Measurements from ENCODE around the gene TENM3. TPM values are rescaled to one million over a fixed set of nuclear protein-coding genes. Genes with fewer than 3 reads are reported as not detected.

The TENM3 gene
- total RNA-seq, 1 experiment from 2014 or later = 71.0 TPM

DNA sequence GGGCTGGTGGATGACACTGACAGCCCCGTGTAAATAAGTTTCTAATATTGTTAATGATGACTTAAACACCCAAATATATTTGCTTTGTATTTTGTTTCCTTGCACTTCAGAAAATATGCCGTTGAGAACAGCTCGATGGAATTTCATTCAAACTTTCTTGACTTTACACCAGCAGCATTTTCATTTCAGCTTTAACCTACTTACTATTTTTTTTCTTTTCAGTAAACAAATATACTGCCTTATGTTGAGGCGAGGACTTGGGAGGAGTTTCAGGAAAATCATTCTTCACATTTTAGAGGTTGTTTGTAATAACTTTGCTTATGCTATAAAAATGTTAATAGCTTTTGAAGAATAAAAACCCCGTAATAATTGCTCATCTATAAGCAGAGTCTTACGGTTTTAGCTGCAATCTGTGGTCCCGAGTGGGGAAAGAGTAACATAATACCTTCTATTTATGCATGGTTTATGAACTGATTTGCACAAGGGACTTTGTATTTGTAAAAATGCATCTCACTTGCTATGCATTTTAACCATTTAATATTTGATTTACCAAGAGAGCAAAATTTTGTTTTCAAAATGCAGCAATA, 14.1 kb upstream of the TENM3 start:
- POLR2A ChIA-PET = interaction anchor here (0.6 kb wide), 1 partner anchor 1586 kb away, joined by 4 read pairs; no protein-coding TSS in a partner anchor
- CTCF ChIA-PET = interaction anchor here (0.8 kb wide), 1 partner anchor 24 kb away, joined by 3 read pairs; no protein-coding TSS in a partner anchor
- H3K4me1 Mint-ChIP-seq = peaks cover 20% of the 10 kb centered on the region
- TF ChIP-seq ZNF317 (CRISPR knock-in tag; IDR thresholded peaks at IDR 0.05; ENCODE audit: borderline replicate concordance, low read depth) (no peak), ZNF416 (CRISPR knock-in tag; IDR thresholded peaks at IDR 0.05) (no peak), ESRRA (CRISPR knock-in tag; IDR thresholded peaks at IDR 0.05; ENCODE audit: borderline replicate concordance) (no peak), MYBL2 (CRISPR knock-in tag; IDR thresholded peaks at IDR 0.05) (no peak), NR3C1 (CRISPR knock-in tag; conservative IDR thresholded peaks at IDR 0.05; ENCODE audit: low read depth) (no peak), KAT7 (CRISPR knock-in tag; IDR thresholded peaks at IDR 0.05; ENCODE audit: borderline replicate concordance) (no peak), GABPB1 (CRISPR knock-in tag; IDR thresholded peaks at IDR 0.05) (no peak), JUN (CRISPR knock-in tag; IDR thresholded peaks at IDR 0.05) (no peak), TEAD4 (CRISPR knock-in tag; IDR thresholded peaks at IDR 0.05) (no peak), GRHL2 (CRISPR knock-in tag; IDR thresholded peaks at IDR 0.05; ENCODE audit: insufficient replicate concordance, severe bottlenecking) (no peak), NFE2L1 (CRISPR knock-in tag; IDR thresholded peaks at IDR 0.05) (no peak), NFYB (CRISPR knock-in tag; conservative IDR thresholded peaks at IDR 0.05; ENCODE audit: low read depth) (no peak), ZNF423 (CRISPR knock-in tag; IDR thresholded peaks at IDR 0.05) (no peak)
- TF ChIP-seq, protein P1, sequence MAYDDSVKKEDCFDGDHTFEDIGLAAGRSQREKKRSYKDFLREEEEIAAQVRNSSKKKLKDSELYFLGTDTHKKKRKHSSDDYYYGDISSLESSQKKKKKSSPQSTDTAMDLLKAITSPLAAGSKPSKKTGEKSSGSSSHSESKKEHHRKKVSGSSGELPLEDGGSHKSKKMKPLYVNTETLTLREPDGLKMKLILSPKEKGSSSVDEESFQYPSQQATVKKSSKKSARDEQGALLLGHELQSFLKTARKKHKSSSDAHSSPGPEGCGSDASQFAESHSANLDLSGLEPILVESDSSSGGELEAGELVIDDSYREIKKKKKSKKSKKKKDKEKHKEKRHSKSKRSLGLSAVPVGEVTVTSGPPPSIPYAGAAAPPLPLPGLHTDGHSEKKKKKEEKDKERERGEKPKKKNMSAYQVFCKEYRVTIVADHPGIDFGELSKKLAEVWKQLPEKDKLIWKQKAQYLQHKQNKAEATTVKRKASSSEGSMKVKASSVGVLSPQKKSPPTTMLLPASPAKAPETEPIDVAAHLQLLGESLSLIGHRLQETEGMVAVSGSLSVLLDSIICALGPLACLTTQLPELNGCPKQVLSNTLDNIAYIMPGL (CRISPR knock-in tag; IDR thresholded peaks at IDR 0.05) = no peak
- TF ChIP-seq, protein P2, sequence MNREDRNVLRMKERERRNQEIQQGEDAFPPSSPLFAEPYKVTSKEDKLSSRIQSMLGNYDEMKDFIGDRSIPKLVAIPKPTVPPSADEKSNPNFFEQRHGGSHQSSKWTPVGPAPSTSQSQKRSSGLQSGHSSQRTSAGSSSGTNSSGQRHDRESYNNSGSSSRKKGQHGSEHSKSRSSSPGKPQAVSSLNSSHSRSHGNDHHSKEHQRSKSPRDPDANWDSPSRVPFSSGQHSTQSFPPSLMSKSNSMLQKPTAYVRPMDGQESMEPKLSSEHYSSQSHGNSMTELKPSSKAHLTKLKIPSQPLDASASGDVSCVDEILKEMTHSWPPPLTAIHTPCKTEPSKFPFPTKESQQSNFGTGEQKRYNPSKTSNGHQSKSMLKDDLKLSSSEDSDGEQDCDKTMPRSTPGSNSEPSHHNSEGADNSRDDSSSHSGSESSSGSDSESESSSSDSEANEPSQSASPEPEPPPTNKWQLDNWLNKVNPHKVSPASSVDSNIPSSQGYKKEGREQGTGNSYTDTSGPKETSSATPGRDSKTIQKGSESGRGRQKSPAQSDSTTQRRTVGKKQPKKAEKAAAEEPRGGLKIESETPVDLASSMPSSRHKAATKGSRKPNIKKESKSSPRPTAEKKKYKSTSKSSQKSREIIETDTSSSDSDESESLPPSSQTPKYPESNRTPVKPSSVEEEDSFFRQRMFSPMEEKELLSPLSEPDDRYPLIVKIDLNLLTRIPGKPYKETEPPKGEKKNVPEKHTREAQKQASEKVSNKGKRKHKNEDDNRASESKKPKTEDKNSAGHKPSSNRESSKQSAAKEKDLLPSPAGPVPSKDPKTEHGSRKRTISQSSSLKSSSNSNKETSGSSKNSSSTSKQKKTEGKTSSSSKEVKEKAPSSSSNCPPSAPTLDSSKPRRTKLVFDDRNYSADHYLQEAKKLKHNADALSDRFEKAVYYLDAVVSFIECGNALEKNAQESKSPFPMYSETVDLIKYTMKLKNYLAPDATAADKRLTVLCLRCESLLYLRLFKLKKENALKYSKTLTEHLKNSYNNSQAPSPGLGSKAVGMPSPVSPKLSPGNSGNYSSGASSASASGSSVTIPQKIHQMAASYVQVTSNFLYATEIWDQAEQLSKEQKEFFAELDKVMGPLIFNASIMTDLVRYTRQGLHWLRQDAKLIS (CRISPR knock-in tag; IDR thresholded peaks at IDR 0.05; ENCODE audit: borderline replicate concordance) = no peak
- TF ChIP-seq, protein P3, sequence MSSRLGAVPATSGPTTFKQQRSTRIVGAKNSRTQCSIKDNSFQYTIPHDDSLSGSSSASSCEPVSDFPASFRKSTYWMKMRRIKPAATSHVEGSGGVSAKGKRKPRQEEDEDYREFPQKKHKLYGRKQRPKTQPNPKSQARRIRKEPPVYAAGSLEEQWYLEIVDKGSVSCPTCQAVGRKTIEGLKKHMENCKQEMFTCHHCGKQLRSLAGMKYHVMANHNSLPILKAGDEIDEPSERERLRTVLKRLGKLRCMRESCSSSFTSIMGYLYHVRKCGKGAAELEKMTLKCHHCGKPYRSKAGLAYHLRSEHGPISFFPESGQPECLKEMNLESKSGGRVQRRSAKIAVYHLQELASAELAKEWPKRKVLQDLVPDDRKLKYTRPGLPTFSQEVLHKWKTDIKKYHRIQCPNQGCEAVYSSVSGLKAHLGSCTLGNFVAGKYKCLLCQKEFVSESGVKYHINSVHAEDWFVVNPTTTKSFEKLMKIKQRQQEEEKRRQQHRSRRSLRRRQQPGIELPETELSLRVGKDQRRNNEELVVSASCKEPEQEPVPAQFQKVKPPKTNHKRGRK (CRISPR knock-in tag; IDR thresholded peaks at IDR 0.05; ENCODE audit: borderline replicate concordance) = no peak
- TF ChIP-seq, protein P4, sequence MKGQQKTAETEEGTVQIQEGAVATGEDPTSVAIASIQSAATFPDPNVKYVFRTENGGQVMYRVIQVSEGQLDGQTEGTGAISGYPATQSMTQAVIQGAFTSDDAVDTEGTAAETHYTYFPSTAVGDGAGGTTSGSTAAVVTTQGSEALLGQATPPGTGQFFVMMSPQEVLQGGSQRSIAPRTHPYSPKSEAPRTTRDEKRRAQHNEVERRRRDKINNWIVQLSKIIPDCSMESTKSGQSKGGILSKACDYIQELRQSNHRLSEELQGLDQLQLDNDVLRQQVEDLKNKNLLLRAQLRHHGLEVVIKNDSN (CRISPR knock-in tag; IDR thresholded peaks at IDR 0.05) = no peak
- TF ChIP-seq, protein P5, sequence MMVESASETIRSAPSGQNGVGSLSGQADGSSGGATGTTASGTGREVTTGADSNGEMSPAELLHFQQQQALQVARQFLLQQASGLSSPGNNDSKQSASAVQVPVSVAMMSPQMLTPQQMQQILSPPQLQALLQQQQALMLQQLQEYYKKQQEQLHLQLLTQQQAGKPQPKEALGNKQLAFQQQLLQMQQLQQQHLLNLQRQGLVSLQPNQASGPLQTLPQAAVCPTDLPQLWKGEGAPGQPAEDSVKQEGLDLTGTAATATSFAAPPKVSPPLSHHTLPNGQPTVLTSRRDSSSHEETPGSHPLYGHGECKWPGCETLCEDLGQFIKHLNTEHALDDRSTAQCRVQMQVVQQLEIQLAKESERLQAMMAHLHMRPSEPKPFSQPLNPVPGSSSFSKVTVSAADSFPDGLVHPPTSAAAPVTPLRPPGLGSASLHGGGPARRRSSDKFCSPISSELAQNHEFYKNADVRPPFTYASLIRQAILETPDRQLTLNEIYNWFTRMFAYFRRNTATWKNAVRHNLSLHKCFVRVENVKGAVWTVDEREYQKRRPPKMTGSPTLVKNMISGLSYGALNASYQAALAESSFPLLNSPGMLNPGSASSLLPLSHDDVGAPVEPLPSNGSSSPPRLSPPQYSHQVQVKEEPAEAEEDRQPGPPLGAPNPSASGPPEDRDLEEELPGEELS (CRISPR knock-in tag; IDR thresholded peaks at IDR 0.05) = no peak
- no peak for DNase-seq (ENCODE audit: low spot score)
- no peaks in the 10 kb centered on the region for H3K9me3 Mint-ChIP-seq
- ATAC-seq = no peak
- no peak overlapping the region for H3K27ac Mint-ChIP-seq
- no peaks in the 10 kb centered on the region for H3K27me3 Mint-ChIP-seq (ENCODE audit: low read depth)
- no peak overlapping the region for H3K4me3 Mint-ChIP-seq
- no peaks in the 10 kb centered on the region for H3K36me3 Mint-ChIP-seq
